ENCODE measurements around the gene ISCA2.

The ISCA2 gene

DNA sequence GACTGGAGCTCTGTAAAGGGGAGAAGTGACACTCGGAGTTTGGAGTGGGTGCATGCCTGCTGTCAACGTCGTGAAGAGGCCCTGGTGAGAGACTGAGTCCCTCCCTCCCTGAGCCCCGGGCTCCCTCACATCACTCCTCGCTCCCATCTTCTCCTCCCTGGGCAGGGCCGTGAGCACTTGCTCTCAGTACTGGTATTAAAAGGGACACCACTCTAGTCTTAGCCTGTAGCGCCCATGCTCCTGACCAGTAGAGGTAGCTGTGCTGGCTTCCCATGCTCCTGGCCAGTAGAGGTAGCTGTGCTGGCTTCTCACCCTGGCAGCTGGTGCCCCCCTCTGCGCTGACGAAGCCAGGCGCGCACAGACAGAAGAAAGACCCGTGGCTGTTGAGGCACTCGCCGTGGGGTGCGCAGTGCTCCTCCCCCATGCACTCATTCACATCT is 14.7 kb downstream of the ISCA2 start:
- DNase-seq (ENCODE audit: low read depth in 3 of 3), result no peak

DNA sequence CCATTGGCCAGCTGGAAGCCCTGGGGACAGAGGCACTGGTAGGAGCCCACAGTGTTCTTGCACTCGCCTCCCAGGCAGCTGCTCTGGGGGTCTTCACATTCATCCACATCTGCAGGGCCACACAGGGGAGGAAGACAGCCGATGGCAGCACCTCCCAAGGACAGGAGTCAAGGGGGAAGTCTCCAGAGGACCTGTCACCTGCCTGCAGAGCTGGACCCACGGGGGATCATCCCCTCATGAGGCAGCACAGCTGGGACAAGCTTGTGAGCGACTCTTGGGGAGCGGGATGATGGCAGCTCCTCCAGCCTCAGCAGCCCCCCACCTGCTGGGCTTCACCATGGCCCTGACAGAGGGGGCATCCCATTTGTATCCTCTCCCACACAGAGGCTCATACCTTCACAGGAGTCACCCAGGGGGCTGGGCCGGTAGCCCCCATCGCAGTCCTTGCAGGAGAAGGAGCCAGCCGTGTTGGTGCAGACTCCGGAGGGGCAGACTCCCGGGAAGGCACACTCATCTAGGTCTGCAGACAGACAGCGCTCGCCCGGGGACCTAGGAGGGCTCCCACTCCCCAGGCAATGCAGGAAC is 15.4 kb downstream of the ISCA2 start:
- no peak for DNase-seq (ENCODE audit: low read depth in 3 of 3)

DNA sequence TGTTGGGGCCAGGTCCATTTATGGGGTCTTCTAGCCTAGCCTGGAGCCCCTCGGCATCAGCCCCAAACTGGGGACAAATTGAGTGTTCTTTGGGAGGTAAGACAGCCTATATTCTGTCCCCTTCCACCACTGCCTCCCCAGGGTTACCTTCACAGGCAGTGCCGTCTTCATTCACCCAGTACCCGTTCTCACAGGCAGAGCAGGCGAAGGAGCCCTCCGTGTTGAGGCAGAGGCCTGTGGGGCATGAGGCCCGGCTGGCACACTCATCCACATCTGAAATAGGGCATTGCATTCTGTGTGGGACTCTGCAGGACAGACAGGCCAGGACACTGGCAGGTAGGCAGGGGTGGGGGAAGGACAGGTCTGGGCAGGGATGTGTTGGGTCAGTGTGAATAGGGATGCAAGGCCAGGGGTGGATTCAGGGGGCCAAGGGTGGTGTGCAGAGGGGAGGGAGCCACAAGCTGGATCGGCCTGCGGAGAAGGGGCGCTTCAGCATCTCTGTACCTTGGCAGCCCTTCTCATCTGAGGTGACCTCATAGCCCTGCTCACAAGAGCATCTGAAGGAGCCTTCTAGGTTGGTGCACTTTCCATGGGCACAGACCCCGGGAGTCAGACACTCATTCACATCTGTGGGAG is 16.1 kb downstream of the ISCA2 start:
- no peak for DNase-seq (ENCODE audit: low read depth in 3 of 3)

DNA sequence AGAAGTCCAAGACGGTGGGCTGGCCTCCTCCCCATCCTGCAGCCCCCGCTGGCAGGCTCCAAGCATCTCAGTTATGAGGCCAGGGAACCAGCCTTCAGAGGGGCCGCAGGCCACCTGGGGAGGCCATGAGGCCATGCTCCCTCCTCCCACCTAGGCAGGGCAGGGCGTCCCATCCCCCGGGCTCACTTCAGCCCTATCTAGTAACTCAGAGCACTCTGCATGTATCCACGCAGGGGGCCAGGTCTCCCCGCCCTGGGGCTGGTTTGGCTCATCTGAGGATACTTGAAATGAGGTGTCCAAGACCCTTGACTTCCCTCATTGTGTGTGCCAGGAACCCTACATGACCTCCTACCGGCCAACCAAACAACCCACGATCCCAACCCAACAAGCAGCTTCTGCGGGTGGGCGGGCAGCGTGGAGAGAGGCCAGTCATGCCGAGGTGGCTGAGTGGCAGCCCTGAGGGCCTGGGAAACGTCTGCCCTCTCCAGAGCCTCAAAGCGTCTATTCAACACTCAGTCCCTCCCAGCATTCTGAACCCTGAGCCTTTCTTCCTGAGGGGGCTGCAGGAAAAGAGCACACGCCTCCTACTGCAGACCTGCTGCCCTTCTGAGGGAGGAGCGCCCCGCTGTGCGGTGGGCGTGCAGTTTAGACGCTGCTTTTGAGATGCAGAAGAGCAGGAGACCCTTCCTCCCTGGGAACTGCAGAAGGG is 16.8 kb downstream of the ISCA2 start:
- DNase-seq (ENCODE audit: low read depth in 3 of 3), result no peak

DNA sequence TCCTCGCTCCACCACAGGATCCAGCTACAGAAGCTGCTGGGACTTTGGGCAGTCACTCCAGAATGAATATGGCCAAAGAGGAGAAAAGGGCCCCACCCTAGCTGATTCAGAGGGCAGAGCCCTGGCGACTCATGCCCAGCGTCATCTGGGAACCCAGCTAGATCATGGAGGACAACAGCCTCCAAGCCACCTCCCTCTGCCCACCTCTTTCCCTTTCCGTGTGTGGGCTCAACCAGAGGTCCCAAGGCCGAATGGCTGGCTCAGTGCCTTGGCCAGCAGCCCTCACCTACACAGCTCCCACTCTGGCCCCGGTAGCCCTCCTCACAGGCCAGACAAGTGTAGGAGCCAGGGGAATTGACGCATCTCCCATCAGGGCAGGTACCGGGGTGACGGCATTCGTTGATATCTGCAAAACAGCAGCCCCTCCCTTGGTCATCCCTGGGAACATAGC is 17.4 kb downstream of the ISCA2 start:
- DNase-seq (ENCODE audit: low read depth in 3 of 3), result no peak

DNA sequence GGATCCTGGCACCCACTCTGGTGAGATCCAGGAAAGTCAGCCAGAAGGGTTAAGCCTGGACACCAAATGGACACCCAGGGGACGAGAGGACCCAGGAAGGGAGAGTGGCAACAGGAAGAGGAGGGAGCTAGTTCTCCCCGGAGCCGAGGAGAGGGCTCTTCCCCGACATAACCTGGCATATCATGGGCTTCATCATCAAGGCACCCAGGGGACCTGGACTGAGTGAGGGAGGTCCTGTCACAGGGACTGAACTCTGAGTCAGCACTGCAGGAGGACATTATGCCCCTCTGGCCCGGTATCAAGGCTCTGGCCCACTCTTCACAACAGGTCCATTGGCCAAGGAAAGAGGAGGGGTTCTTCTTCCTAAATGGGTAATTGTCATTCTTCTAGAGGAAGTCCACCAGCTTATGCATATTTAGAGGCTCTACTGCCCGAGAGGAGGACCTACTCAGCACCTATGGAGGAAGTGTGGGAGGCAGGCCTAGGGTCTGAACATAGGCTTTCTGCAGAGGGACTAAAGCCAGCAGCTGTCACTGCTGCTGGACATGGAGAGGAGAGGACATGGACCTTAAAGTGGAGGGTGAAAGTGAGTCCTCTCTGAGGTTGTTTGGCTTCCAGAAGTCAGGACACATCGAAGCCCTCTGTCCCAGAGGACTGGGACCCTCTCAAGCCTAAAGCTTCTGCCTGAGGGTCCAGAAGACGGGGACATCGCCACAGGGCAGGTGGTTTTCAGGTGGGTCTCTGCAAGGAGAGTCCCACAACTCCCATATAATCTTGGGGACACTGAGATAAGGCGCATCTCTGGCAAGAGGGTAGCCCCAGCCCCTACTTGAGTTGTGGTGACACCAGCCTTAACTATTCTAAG is 18.6 kb downstream of the ISCA2 start:
- no peak for DNase-seq (ENCODE audit: low read depth in 3 of 3)

DNA sequence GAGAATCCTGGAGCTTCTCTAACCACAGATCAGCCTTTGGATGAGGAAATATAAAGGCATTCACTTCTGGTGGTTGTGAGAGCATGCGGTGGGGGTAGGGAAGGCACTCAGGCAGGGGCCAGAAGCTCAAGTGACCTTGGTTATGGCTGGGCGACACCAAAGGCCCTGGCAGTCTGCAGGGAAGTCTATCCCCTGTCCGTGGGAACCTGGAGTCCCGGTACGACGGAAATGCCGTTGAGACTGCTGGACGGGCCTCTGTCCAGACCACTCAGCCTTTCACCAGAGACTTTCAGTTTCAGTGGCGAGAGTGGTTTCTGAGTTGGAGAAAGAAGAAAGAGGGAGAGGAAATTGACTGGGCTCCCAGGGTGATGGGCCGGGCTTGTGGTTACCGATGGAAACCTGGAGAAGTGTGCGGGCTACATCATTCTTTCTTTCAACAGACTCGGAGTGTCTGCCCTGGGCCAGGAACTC is 20.9 kb downstream of the ISCA2 start:
- DNase-seq (ENCODE audit: low read depth in 3 of 3), result no peak

DNA sequence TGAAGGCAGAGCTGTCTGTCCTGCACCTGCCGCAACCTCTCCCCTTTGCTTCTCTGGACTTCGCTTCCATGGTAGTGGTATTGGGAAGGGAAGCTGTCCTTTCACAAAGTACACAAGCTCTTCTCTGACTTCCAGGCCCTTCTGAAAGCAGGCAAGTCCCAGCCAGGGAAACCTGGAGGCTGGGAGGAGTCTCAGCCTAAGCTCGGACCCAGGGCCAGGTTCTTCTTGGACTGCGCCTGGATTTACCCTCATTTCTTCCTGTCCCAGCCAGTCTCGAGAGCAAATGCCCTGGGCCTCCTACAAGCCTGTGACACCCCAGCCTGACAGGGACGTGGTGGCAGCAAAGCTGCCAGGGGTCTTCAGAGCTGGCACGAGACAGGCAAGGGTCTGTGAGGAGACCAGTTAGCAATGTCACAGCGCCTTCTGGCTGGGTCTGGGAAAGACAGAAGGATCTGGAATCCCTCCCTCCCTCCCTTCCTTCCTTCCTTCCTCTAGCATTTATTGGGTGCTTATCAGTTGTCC is 22.4 kb downstream of the ISCA2 start:
- DNase-seq (ENCODE audit: low read depth in 3 of 3), result no peak

DNA sequence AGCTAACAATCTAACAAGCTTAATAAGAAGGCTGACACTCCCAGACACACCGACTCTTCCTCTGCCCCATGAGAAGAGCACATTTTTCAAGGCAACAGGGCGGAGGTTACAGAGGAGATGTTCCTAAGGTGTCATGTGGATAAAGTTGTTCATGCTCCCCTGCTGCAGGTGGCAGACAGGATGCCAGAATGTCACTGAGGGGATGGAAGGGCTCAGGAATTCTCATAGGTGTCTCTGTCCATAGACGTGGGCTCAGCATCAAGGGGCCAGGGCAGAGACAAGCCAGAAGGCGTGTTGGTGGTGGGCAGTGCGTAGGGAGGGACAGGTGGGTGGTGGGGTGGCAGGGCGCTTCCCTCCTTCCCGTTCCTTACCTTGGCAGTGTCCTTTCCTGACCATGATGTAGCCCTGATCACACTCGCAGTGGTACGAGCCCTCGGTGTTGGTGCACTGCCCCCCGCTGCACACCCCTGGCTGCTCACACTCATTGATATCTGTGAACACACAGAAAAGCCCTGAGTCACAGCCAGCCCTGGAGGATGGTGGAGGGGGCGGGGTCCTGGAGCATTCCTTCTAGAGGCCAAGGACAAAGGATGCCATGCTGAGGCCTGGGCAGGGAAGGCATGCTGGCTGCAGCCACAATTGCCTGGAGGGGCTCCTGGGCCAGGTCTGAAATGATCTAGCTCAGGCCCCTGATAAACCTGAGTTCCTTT is 23.0 kb downstream of the ISCA2 start:
- no peak for DNase-seq (ENCODE audit: low read depth in 3 of 3)

DNA sequence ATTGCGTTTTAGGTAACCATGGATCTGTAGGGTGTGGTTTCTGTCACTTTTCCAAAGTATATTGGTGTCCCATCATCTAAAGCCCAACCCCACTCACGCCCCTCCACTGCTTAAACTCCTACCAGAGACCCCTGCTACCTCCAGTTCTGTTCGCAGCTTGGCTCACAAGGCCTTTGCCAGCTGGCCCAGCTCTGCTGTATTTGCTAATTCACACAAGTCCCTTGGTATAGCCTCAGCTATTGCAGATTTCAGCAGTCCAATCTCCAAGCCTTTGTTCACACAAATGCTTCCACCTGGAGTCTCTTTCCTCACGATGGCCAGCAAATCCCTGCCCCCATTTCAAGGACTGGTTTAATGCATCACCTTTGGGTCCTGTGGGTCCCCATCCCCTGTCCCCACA is 24.2 kb downstream of the ISCA2 start:
- DNase-seq (ENCODE audit: low read depth in 3 of 3), result no peak

DNA sequence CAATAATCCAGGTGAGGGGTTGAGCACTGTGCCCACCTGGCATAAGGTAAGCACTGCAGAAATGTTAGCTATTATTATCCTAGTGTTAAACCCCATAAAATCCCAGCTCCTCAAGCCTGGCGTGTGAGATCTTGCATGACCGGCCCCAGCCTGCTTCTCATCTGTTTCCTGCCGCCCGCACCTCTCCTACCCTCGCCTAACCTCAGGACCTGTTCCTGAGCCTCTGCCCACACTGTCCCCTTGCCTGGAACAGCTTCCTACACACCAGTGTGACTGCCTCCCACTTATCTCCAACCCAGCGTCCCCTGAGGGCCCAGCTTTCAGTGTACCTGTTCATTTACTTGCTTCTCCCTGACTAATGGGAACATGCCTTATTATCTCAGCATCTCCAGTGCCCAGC is 24.7 kb downstream of the ISCA2 start:
- no peak for DNase-seq (ENCODE audit: low read depth in 3 of 3)

DNA sequence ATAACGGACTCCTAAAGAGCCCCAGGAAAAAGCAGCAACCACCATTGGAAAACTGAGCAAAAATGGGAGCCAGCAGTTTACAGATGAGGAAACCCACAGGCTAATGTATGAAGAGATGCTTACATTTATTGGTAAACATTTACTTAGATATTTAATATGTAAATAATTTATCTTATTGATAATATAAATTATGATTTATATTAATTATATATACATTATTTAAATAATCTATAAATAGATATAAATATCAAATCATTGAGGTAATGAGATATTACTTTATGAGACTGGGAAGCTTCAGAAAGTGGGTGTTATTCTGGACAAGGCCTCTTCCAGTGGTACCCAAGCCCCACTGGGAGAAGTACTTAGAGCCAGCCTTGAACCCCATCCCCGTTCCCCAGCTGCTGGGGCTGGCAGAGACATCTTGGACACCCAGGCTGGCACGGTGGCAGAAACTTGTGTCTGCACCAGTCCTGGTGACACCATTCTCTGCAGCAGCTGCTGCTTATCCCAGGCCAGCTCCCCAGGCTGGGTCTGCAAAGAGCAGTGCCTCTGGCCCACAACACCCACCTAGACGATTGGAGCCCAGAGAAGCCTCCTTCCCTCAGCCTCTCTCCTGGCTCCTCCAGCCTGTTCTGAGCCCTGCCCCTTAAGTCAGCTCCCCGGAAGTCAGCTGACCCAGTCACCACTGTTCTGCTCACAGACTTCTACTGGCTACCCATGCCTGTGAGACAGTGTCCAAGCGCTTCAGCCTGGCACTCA is 25.9 kb downstream of the ISCA2 start:
- DNase-seq (ENCODE audit: low read depth in 3 of 3), result no peak

DNA sequence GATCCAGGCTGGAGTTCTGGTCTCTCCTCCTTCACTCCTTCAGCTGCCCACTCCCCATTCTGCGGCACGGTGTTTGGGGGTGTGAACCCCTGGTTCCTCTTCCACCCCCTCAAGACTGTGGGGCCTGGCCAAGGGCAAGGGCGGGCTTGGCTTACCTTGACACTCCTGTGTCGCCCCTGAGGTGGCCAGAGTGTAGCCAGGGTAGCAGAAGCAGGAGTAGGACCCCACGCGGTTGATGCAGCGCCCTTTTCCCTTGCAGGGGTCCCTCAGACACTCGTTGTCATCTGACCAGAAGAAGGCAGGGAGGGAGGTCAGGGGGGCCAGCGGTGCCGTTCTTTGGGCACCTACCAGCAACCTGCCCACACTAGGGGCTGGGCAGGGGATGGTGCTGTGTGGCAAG is 28.2 kb downstream of the ISCA2 start:
- DNase-seq (ENCODE audit: low read depth in 3 of 3), result no peak

DNA sequence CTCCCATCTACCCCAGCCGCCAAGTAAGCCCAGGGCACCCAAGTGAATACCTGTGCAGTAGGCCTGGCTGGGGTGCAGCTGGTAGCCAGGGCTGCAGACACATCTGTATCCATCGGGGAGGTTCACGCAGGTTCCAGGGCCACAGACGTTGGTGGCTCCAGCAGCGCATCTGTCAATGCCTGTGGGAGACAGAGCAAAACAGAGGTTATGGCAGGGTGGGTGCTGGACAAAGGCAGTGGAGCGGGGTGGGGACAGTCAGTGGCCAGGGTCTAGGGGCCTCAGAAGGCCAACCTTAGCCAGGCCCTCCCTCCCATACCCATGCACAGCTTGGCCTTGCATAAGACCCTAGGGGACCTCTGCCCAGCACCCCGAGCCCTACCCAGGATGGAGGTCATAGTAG is 29.2 kb downstream of the ISCA2 start:
- no peak for DNase-seq (ENCODE audit: low read depth in 3 of 3)

DNA sequence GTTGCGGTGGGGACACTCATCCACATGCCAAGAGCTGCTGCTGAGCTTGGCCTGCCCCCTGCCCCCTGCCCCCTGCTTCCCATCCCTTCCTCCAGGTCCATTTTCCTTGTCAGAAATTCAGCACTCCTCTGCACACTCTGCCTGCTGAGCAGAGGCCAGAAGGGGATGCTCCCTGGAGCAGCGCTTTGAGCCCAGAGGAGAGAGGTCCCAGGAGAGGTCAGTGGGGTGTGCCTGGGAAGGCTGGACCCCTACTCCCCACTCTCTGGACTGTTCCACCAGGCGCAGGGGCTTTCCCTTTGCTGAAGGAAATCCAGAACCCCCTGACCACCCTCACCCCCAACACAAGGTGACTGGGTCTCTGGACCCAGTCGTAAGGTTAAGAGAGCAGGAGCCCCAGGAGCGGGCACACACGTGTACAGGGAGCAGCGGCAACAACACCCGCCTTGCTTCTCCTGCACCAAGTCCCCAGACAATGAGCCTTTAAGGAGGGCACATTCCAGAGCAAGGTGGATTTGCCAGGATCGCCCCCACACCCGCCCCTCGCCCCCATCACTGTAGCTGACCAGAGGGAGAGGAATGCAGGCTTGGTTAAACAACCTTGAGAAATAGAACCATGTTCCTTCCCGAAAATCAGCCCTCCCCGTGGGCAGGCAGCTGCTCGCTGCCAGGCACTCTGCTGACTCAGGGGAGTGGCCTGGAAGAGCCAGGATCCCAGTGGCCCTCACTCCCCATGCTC is 30.7 kb downstream of the ISCA2 start:
- DNase-seq (ENCODE audit: low read depth in 3 of 3), result no peak

DNA sequence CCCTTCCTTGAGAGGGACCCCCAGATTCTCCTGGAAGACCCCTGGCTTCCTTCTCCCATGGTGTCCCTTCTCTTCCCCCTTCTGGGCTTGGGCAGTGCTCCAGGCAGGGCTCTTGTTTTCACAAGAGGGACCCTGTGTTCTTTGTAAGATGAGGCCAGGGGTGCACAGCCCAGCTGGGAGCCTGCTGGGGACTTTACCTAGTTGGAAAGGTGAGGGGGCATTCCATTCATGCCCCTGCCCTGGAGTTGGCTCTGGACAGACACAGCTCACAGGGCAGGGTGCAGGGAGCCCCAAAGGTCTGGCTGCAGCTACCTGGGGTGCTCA is 31.2 kb downstream of the ISCA2 start:
- no peak for DNase-seq (ENCODE audit: low read depth in 3 of 3)

DNA sequence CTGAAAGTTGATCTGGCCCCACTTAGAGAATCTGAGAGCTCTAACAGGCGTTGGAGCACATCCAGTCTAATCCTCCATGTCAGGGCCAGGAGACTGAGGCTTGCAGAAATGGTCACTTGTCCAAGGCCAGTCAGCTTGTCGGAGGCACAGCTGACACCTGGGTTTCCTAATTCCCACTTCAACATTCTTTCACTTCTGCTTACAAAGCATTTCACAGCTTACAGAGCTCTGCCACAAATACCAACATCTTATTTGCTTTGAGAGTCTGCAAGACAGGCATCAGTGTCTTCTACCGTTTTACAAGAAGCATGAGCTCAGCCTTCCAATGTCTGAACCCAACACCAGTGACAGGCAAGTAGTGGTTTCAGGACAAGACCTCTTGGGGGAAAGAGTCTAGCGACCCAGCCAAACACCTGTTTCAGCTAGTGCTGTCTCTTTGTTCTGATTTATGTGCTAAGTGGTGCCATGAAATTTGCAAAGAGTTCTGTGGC is 31.8 kb downstream of the ISCA2 start:
- DNase-seq (ENCODE audit: low read depth in 3 of 3), result no peak

DNA sequence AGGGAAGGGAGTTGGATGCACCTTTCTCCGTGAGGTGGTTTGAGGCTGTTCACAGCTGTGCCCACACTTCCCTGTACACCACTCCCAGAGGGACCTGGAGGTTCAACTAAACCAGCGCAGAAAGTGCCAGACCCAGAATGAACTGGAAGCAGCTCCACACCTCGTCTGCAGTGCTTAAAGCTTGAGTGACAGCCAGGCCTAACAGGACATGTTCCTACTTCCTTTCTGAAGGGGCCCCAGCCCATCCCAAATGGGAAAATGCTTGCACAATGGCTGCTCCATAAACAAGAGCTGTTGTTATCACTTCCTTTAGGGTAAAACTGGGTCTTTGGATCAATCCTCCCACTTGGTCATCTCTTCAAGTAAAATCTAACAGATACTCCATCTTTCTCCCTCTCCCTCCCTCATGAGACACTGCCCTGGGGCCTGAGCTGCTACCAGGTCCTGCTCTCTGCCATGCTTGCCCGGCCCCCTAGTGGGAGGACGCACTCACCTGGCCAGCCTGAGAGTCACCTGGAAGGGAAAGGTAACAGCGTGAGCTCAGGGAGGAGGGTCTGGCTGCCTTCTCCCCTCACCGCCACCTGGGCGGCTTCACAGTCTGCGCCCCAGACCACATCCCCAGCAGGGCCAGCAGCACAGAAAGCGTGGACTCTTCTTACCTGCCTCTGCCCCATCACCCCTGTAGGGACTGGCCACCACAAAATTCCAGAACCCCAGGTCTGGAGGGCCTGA is 33.5 kb downstream of the ISCA2 start:
- no peak for DNase-seq (ENCODE audit: low read depth in 3 of 3)

DNA sequence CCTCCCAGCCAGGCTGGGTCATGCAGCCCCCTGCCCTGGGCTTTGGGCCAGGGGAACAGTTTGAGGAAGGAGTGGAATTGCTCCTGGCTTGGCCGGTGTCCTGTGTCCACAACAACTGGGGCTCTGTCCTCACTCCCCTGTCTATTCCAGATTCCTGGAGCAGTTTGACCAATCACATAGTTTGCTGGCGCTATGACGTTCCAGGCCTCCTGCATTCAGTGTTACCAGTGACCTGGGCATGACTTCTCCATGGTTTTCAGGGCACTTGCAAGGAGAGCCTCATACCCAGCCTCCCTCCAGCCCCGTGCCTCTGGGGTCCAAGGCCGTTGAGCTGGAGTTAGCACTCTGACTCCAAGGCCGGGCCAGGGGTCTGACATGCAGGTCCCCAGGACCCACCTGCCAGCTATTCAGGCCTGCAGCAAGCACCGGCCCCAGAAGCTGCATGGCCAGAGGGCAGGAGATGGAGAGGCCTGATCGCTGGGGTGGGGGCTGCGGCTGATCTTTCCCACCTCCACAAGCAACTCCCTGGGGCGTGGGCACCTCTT is 34.2 kb downstream of the ISCA2 start:
- DNase-seq (ENCODE audit: low read depth in 3 of 3), result no peak

Measured in stimulated activated CD4-positive, alpha-beta T cell treated with anti-CD3 and anti-CD28 coated beads, TNF-alpha, amount 100 ng/mL, for 24 hours (primary cell).